ENCODE results near the gene CSNK1E. TPM values are rescaled to one million over a fixed set of nuclear protein-coding genes. Genes with fewer than 3 reads are reported as not detected.

Gene CSNK1E
- total RNA-seq, 6 donors from 2014 or later, result 94.1 to 345 (median 123) TPM

- no peak overlapping the region for H3K4me3 ChIP-seq
- peaks cover 20 to 38% (median 28%) of the 10 kb centered on the region in 4 donors for H3K4me1 ChIP-seq
- ATAC-seq (ENCODE audit: low FRiP score in 2 of 2), result no peak
- H3K27ac ChIP-seq, result peak overlapping the region in 2 of 4 donors; percentile 37 to 71
- no peak for DNase-seq
- peaks cover 28 to 63% (median 57%) of the 10 kb centered on the region in 4 donors for H3K36me3 ChIP-seq
- H3K9me3 ChIP-seq, result no peaks in the 10 kb centered on the region
- 80 to 90% methylated on average over 4 to 10 of the region's 19 CpGs for whole genome bisulfite sequencing, 2 donors
- no peaks in the 10 kb centered on the region for H3K27me3 ChIP-seq
- no peak for TF ChIP-seq CTCF (IDR thresholded peaks at IDR 0.05)
- no peak for TF ChIP-seq POLR2AphosphoS5 (IDR thresholded peaks at IDR 0.05)
- TF ChIP-seq POLR2A (IDR thresholded peaks at IDR 0.05), result no peak
- no peak for TF ChIP-seq EP300 (IDR thresholded peaks at IDR 0.05)
Observed at GRCh38 chr22:38302906-38303305, 14.3 kb downstream of the CSNK1E start.

- Histone ChIP-seq H3K9me3 (no peaks in the 10 kb centered on the region), H3K36me3 (peaks cover 37 to 82% (median 76%) of the 10 kb centered on the region in 4 donors), H3K27me3 (no peaks in the 10 kb centered on the region), H3K27ac (no peak overlapping the region), H3K4me1 (peaks cover 18 to 28% (median 22%) of the 10 kb centered on the region in 4 donors), H3K4me3 (no peak overlapping the region)
- TF ChIP-seq POLR2A (IDR thresholded peaks at IDR 0.05), result no peak
- no peak for TF ChIP-seq CTCF (IDR thresholded peaks at IDR 0.05)
- no peak for TF ChIP-seq EP300 (IDR thresholded peaks at IDR 0.05)
- no peak for TF ChIP-seq POLR2AphosphoS5 (IDR thresholded peaks at IDR 0.05)
- ATAC-seq (ENCODE audit: low FRiP score in 2 of 2), result no peak
- WGBS, 2 donors, result 80 to 97% methylated on average over 3 of the region's 3 CpGs
- DNase-seq, result no peak
Observed at GRCh38 chr22:38300946-38301345, 16.3 kb downstream of the CSNK1E start.

- Histone ChIP-seq H3K27ac (no peak overlapping the region), H3K27me3 (no peaks in the 10 kb centered on the region), H3K4me1 (peaks cover 13 to 24% (median 16%) of the 10 kb centered on the region in 4 donors), H3K9me3 (no peaks in the 10 kb centered on the region), H3K4me3 (no peak overlapping the region), H3K36me3 (peaks cover 40 to 88% (median 82%) of the 10 kb centered on the region in 4 donors)
- WGBS, 2 donors, result 89 to 93% methylated on average over 24 to 26 of the region's 26 CpGs
- no peak for TF ChIP-seq CTCF (IDR thresholded peaks at IDR 0.05)
- TF ChIP-seq POLR2AphosphoS5 (IDR thresholded peaks at IDR 0.05), result no peak
- no peak for TF ChIP-seq EP300 (IDR thresholded peaks at IDR 0.05)
- TF ChIP-seq POLR2A (IDR thresholded peaks at IDR 0.05), result no peak
- ATAC-seq (ENCODE audit: low FRiP score in 2 of 2) (no peak), DNase-seq (no peak)
Observed at GRCh38 chr22:38300197-38300945, 16.9 kb downstream of the CSNK1E start.

- H3K27ac ChIP-seq, result no peak overlapping the region
- no peak for DNase-seq
- peaks cover 40 to 94% (median 88%) of the 10 kb centered on the region in 4 donors for H3K36me3 ChIP-seq
- no peak overlapping the region for H3K4me3 ChIP-seq
- peaks cover 9 to 18% (median 12%) of the 10 kb centered on the region in 4 donors for H3K4me1 ChIP-seq
- no peaks in the 10 kb centered on the region for H3K27me3 ChIP-seq
- ATAC-seq (ENCODE audit: low FRiP score in 2 of 2), result no peak
- WGBS, 2 donors, result 89 to 91% methylated on average over 9 to 12 of the region's 12 CpGs
- TF ChIP-seq POLR2A (IDR thresholded peaks at IDR 0.05) (no peak), EP300 (IDR thresholded peaks at IDR 0.05) (no peak), CTCF (IDR thresholded peaks at IDR 0.05) (no peak), POLR2AphosphoS5 (IDR thresholded peaks at IDR 0.05) (no peak)
- H3K9me3 ChIP-seq, result no peaks in the 10 kb centered on the region
Observed at GRCh38 chr22:38299770-38300102, 17.5 kb downstream of the CSNK1E start.

All from upper lobe of left lung (tissue), 6 donors.